ENCODE measurements around the gene TNFSF15.

TNFSF15 gene

DNA sequence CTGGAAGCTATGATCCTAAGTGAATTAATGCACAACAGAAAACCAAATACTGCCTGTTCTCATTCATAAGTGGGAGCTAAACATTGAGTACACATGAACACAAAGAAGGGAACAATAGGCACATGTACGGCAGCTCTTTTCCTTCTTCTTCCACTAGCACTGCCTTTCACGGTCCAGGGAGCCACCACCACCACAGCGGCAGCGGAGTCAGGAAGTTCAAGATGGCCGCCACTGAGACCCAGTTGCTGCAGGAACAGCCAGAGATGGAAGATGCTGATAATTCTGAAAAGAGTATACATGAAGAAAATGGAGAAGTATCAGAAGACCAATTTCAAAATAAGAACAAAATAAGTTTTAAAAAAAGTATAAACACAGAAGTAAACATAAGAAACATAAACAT, 39.5 kb upstream of the TNFSF15 start:
- Histone ChIP-seq H3K27me3 (ENCODE audit: low read length) (no peaks in the 10 kb centered on the region), H3K9me2 (replicated peaks; ENCODE audit: insufficient read depth, low read length) (no peaks in the 10 kb centered on the region), H2AFZ (ENCODE audit: low read depth, low read length, severe bottlenecking) (no peak overlapping the region), H3K27ac (ENCODE audit: low read depth, low read length) (no peak overlapping the region), H3K79me2 (ENCODE audit: insufficient read depth, low read length) (no peaks in the 10 kb centered on the region), H4K20me1 (ENCODE audit: low read depth, low read length) (no peaks in the 10 kb centered on the region), H3K4me2 (ENCODE audit: low read depth, low read length, poor library complexity, severe bottlenecking) (no peak overlapping the region), H3K9ac (ENCODE audit: low read length) (no peak overlapping the region), H3K9me3 (ENCODE audit: insufficient read depth, low read length) (no peaks in the 10 kb centered on the region), H3K4me3 (ENCODE audit: insufficient read depth, low read length, poor library complexity, severe bottlenecking) (no peak overlapping the region), H3K36me3 (ENCODE audit: low read length) (no peaks in the 10 kb centered on the region), H3F3A (ENCODE audit: insufficient read depth) (no peaks in the 10 kb centered on the region)
- TF ChIP-seq EZH2phosphoT487 (conservative IDR thresholded peaks at IDR 0.05; ENCODE audit: low read length) (no peak), CTCF (IDR thresholded peaks at IDR 0.05; ENCODE audit: insufficient read depth, low read length, poor library complexity, severe bottlenecking) (no peak)

DNA sequence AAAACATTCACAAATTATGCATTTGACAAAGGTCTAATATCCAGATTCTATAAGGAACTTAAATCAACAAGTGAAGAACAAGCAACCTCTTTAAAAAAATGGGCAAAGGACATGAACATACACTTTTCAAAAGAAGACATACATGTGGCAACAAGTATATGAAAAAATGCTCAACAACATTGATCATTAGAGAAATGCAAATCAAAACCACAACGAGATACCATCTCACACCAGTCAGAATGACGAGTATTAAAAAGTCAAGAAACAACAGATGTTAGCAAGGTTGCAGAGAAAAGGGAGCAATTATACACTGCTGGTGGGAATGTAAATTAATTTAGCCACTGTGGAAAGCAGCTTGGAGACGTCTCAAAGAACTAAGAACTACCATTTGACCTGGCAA, 38.9 kb upstream of the TNFSF15 start:
- no peaks in the 10 kb centered on the region for H3K9me2 ChIP-seq (replicated peaks; ENCODE audit: insufficient read depth, low read length)
- no peak overlapping the region for H3K4me3 ChIP-seq (ENCODE audit: insufficient read depth, low read length, poor library complexity, severe bottlenecking)
- H3K27ac ChIP-seq (ENCODE audit: low read depth, low read length) = no peak overlapping the region
- H3F3A ChIP-seq (ENCODE audit: insufficient read depth) = no peaks in the 10 kb centered on the region
- TF ChIP-seq CTCF (IDR thresholded peaks at IDR 0.05; ENCODE audit: insufficient read depth, low read length, poor library complexity, severe bottlenecking) = no peak
- no peak for TF ChIP-seq EZH2phosphoT487 (conservative IDR thresholded peaks at IDR 0.05; ENCODE audit: low read length)
- H3K9me3 ChIP-seq (ENCODE audit: insufficient read depth, low read length) = no peaks in the 10 kb centered on the region
- H4K20me1 ChIP-seq (ENCODE audit: low read depth, low read length) = no peaks in the 10 kb centered on the region
- H3K27me3 ChIP-seq (ENCODE audit: low read length) = no peaks in the 10 kb centered on the region
- H2AFZ ChIP-seq (ENCODE audit: low read depth, low read length, severe bottlenecking) = no peak overlapping the region
- H3K79me2 ChIP-seq (ENCODE audit: insufficient read depth, low read length) = no peaks in the 10 kb centered on the region
- no peak overlapping the region for H3K4me2 ChIP-seq (ENCODE audit: low read depth, low read length, poor library complexity, severe bottlenecking)
- H3K9ac ChIP-seq (ENCODE audit: low read length) = no peak overlapping the region
- H3K36me3 ChIP-seq (ENCODE audit: low read length) = no peaks in the 10 kb centered on the region

GRCh38 chr9:114837923-114838322, 32.1 kb upstream of the TNFSF15 start:
- no peaks in the 10 kb centered on the region for H3K9me2 ChIP-seq (replicated peaks; ENCODE audit: insufficient read depth, low read length)
- no peaks in the 10 kb centered on the region for H3K9me3 ChIP-seq (ENCODE audit: insufficient read depth, low read length)
- H3K27ac ChIP-seq (ENCODE audit: low read depth, low read length) = no peak overlapping the region
- no peak overlapping the region for H3K4me3 ChIP-seq (ENCODE audit: insufficient read depth, low read length, poor library complexity, severe bottlenecking)
- TF ChIP-seq EZH2phosphoT487 (conservative IDR thresholded peaks at IDR 0.05; ENCODE audit: low read length) (no peak), CTCF (IDR thresholded peaks at IDR 0.05; ENCODE audit: insufficient read depth, low read length, poor library complexity, severe bottlenecking) (no peak)
- H3K27me3 ChIP-seq (ENCODE audit: low read length) = no peaks in the 10 kb centered on the region
- no peak overlapping the region for H3K4me2 ChIP-seq (ENCODE audit: low read depth, low read length, poor library complexity, severe bottlenecking)
- no peaks in the 10 kb centered on the region for H4K20me1 ChIP-seq (ENCODE audit: low read depth, low read length)
- H3K36me3 ChIP-seq (ENCODE audit: low read length) = no peaks in the 10 kb centered on the region
- H3F3A ChIP-seq (ENCODE audit: insufficient read depth) = no peaks in the 10 kb centered on the region
- H3K79me2 ChIP-seq (ENCODE audit: insufficient read depth, low read length) = no peaks in the 10 kb centered on the region
- H2AFZ ChIP-seq (ENCODE audit: low read depth, low read length, severe bottlenecking) = no peak overlapping the region
- H3K9ac ChIP-seq (ENCODE audit: low read length) = no peak overlapping the region

DNA sequence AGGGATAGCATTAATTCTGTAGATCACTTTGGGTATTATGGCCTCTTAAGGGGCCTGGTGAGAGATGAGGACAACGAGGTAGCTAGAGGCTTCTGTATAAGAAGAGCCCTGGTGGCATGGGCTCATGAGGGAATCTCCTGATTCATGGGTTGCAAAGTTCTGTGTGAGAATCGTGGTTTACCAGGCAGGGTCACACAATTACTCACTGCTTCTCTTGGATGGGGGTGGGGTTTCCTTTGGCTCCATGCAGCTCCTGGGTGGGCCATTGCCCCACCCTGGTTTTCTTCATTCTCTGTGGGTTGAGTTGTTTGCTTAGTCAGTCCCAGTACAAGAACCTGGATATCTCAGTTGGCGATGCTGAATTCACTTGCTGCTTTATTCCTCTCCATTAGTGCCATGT, 30.9 kb upstream of the TNFSF15 start:
- no peaks in the 10 kb centered on the region for H3F3A ChIP-seq (ENCODE audit: insufficient read depth)
- H3K4me3 ChIP-seq (ENCODE audit: insufficient read depth, low read length, poor library complexity, severe bottlenecking) = no peak overlapping the region
- H3K9me3 ChIP-seq (ENCODE audit: insufficient read depth, low read length) = no peaks in the 10 kb centered on the region
- TF ChIP-seq EZH2phosphoT487 (conservative IDR thresholded peaks at IDR 0.05; ENCODE audit: low read length) = no peak
- no peak for TF ChIP-seq CTCF (IDR thresholded peaks at IDR 0.05; ENCODE audit: insufficient read depth, low read length, poor library complexity, severe bottlenecking)
- no peaks in the 10 kb centered on the region for H4K20me1 ChIP-seq (ENCODE audit: low read depth, low read length)
- no peaks in the 10 kb centered on the region for H3K9me2 ChIP-seq (replicated peaks; ENCODE audit: insufficient read depth, low read length)
- H3K9ac ChIP-seq (ENCODE audit: low read length) = no peak overlapping the region
- no peaks in the 10 kb centered on the region for H3K36me3 ChIP-seq (ENCODE audit: low read length)
- no peak overlapping the region for H3K4me2 ChIP-seq (ENCODE audit: low read depth, low read length, poor library complexity, severe bottlenecking)
- no peaks in the 10 kb centered on the region for H3K79me2 ChIP-seq (ENCODE audit: insufficient read depth, low read length)
- H2AFZ ChIP-seq (ENCODE audit: low read depth, low read length, severe bottlenecking) = no peak overlapping the region
- H3K27me3 ChIP-seq (ENCODE audit: low read length) = no peaks in the 10 kb centered on the region
- H3K27ac ChIP-seq (ENCODE audit: low read depth, low read length) = no peak overlapping the region
